ENCODE measurements around the gene FKBP14.

DNA sequence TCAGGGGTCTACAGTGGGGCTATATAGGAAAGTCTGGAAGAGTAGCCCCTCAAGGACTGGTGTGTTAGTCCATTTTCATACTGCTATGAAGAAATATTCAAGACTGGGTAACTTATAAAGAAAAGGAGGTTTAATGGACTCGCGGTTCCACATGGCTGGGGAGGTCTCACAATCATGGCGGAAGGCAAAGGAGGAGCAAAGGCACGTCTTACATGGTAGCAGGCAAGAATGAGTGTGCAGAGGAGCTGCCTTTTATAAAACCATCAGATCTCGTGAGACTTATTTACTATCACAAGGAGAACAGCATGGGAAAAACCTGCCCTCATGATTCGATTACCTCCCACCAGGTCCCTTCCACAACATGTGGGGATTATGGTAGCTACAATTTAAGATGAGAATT is 3.0 kb downstream of the FKBP14 start:
- TF ChIP-seq, protein P1, sequence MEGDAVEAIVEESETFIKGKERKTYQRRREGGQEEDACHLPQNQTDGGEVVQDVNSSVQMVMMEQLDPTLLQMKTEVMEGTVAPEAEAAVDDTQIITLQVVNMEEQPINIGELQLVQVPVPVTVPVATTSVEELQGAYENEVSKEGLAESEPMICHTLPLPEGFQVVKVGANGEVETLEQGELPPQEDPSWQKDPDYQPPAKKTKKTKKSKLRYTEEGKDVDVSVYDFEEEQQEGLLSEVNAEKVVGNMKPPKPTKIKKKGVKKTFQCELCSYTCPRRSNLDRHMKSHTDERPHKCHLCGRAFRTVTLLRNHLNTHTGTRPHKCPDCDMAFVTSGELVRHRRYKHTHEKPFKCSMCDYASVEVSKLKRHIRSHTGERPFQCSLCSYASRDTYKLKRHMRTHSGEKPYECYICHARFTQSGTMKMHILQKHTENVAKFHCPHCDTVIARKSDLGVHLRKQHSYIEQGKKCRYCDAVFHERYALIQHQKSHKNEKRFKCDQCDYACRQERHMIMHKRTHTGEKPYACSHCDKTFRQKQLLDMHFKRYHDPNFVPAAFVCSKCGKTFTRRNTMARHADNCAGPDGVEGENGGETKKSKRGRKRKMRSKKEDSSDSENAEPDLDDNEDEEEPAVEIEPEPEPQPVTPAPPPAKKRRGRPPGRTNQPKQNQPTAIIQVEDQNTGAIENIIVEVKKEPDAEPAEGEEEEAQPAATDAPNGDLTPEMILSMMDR (IDR thresholded peaks at IDR 0.05), result no peak
- no peak for TF ChIP-seq POLR2A (IDR thresholded peaks at IDR 0.05)
